ENCODE measurements around the gene POU6F2. TPM values are rescaled to one million over a fixed set of nuclear protein-coding genes. Genes with fewer than 3 reads are reported as not detected.

The POU6F2 gene
- total RNA-seq, 1 donor from 2014 or later, result 0.44 TPM

- TF ChIP-seq CTCF (IDR thresholded peaks at IDR 0.05; ENCODE audit: borderline replicate concordance), result no peak
- H3K27ac ChIP-seq (replicated peaks), result no peak overlapping the region
- H3K36me3 ChIP-seq, result no peaks in the 10 kb centered on the region
- no peaks in the 10 kb centered on the region for H3K9me3 ChIP-seq (replicated peaks)
- no peaks in the 10 kb centered on the region for H3K4me1 ChIP-seq
- no peak overlapping the region for H3K4me3 ChIP-seq
- intact Hi-C loops (cut with micrococcal nuclease), result no loop called here
- H3K27me3 ChIP-seq (ENCODE audit: low read depth), result no peaks in the 10 kb centered on the region
- DNase-seq, result no peak
Observed at GRCh38 chr7:39016609-39017008, 38.9 kb downstream of the POU6F2 start.

- TF ChIP-seq CTCF (IDR thresholded peaks at IDR 0.05; ENCODE audit: borderline replicate concordance), result no peak
- Histone ChIP-seq H3K9me3 (replicated peaks) (peaks cover 2% of the 10 kb centered on the region), H3K27me3 (ENCODE audit: low read depth) (no peaks in the 10 kb centered on the region), H3K4me3 (no peak overlapping the region), H3K27ac (replicated peaks) (no peak overlapping the region), H3K4me1 (no peaks in the 10 kb centered on the region), H3K36me3 (no peaks in the 10 kb centered on the region)
- no peak for DNase-seq
- intact Hi-C loops (cut with micrococcal nuclease), result no loop called here
Observed at GRCh38 chr7:39017369-39017915, 39.7 kb downstream of the POU6F2 start.

- DNase-seq, result no peak
- peaks cover 7% of the 10 kb centered on the region for H3K27me3 ChIP-seq (ENCODE audit: low read depth)
- no peaks in the 10 kb centered on the region for H3K36me3 ChIP-seq
- TF ChIP-seq CTCF (IDR thresholded peaks at IDR 0.05; ENCODE audit: borderline replicate concordance), result no peak
- intact Hi-C loops (cut with micrococcal nuclease), result no loop called here
- H3K9me3 ChIP-seq (replicated peaks), result peaks cover 15% of the 10 kb centered on the region
- H3K4me3 ChIP-seq, result no peak overlapping the region
- no peak overlapping the region for H3K27ac ChIP-seq (replicated peaks)
- no peaks in the 10 kb centered on the region for H3K4me1 ChIP-seq
Observed at GRCh38 chr7:39022796-39023195, 45.1 kb downstream of the POU6F2 start.

GRCh38 chr7:39027491-39027890, 49.8 kb downstream of the POU6F2 start:
- TF ChIP-seq CTCF (IDR thresholded peaks at IDR 0.05; ENCODE audit: borderline replicate concordance), result no peak
- Histone ChIP-seq H3K27ac (replicated peaks) (no peak overlapping the region), H3K27me3 (ENCODE audit: low read depth) (peaks cover 32% of the 10 kb centered on the region), H3K4me3 (no peak overlapping the region), H3K36me3 (no peaks in the 10 kb centered on the region), H3K9me3 (replicated peaks) (peaks cover 13% of the 10 kb centered on the region), H3K4me1 (no peaks in the 10 kb centered on the region)
- intact Hi-C loops (cut with micrococcal nuclease), result no loop called here
- no peak for DNase-seq

GRCh38 chr7:39033885-39034624, 56.3 kb downstream of the POU6F2 start:
- TF ChIP-seq CTCF (IDR thresholded peaks at IDR 0.05; ENCODE audit: borderline replicate concordance), result no peak
- Histone ChIP-seq H3K27ac (replicated peaks) (no peak overlapping the region), H3K4me3 (no peak overlapping the region), H3K36me3 (no peaks in the 10 kb centered on the region), H3K4me1 (no peaks in the 10 kb centered on the region), H3K27me3 (ENCODE audit: low read depth) (peaks cover 42% of the 10 kb centered on the region), H3K9me3 (replicated peaks) (no peaks in the 10 kb centered on the region)
- intact Hi-C loops (cut with micrococcal nuclease), result no loop called here
- DNase-seq, result no peak
